Astrocyte (in vitro differentiated cells and primary cell): ENCODE measurements around the gene RAD51B. TPM values are rescaled to one million over a fixed set of nuclear protein-coding genes. Genes with fewer than 3 reads are reported as not detected.

Experiments
- DNase-seq: peaks from one replicate; pipeline ENCODE4 v3.0.0-alpha.2; 2010; ENCODE audit warnings: low read depth
- FAIRE-seq: peaks from 2 replicates; lab custom pipeline; 2011; peaks lifted over from hg19 to GRCh38; lab: Jason Lieb, UNC
- H2AFZ ChIP-seq: 2 replicates; pipeline ENCODE4 v1.6.0; 2012; ENCODE audit warnings: low read depth, low read length, inconsistent platforms
- H3K27ac ChIP-seq: 2 replicates; pipeline ENCODE4 v1.5.1; 2011; ENCODE audit warnings: low read depth, low read length, inconsistent platforms
- H3K27me3 ChIP-seq: 2 replicates; pipeline ENCODE4 v1.6.0; 2011; ENCODE audit warnings: low read length, inconsistent platforms; ENCODE audit not compliant: insufficient read depth
- H3K36me3 ChIP-seq: 2 replicates; pipeline ENCODE4 v1.5.1; 2011; ENCODE audit warnings: low read length, inconsistent platforms; ENCODE audit not compliant: insufficient read depth
- H3K4me1 ChIP-seq: 2 replicates; pipeline ENCODE4 v1.5.1; 2011; ENCODE audit warnings: low read length, inconsistent platforms; ENCODE audit not compliant: insufficient read depth
- H3K4me2 ChIP-seq: 2 replicates; pipeline ENCODE4 v1.6.0; 2012; ENCODE audit warnings: low read length, inconsistent platforms
- H3K4me3 ChIP-seq: 2 replicates; pipeline ENCODE4 v1.5.1; 2011; ENCODE audit warnings: low read depth, mild to moderate bottlenecking, low read length, inconsistent platforms; ENCODE audit not compliant: insufficient read depth
- H3K79me2 ChIP-seq: 2 replicates; pipeline ENCODE4 v1.6.0; 2012; ENCODE audit warnings: mild to moderate bottlenecking, low read length, inconsistent platforms; ENCODE audit not compliant: insufficient read depth
- H3K9ac ChIP-seq: 2 replicates; pipeline ENCODE4 v1.6.0; 2012; ENCODE audit warnings: mild to moderate bottlenecking, low read length, inconsistent platforms
- H3K9me3 ChIP-seq: 2 replicates; pipeline ENCODE4 v1.5.1; 2012; ENCODE audit warnings: low read depth, mild to moderate bottlenecking, low read length, inconsistent platforms; ENCODE audit not compliant: insufficient read depth
- H4K20me1 ChIP-seq: 2 replicates; pipeline ENCODE4 v1.6.0; 2012; ENCODE audit warnings: low read length, inconsistent platforms; ENCODE audit not compliant: insufficient read depth
- H3K27ac Mint-ChIP-seq: one replicate; pipeline ENCODE4 v1.8.0; 2021; ENCODE audit warnings: mild to moderate bottlenecking, mixed read lengths; ENCODE audit not compliant: unreplicated experiment
- H3K27me3 Mint-ChIP-seq: one replicate; pipeline ENCODE4 v1.8.0; 2021; ENCODE audit warnings: low read depth, mixed read lengths; ENCODE audit not compliant: unreplicated experiment
- H3K36me3 Mint-ChIP-seq: one replicate; pipeline ENCODE4 v1.8.0; 2021; ENCODE audit warnings: low read depth, mixed read lengths; ENCODE audit not compliant: unreplicated experiment
- H3K4me1 Mint-ChIP-seq: one replicate; pipeline ENCODE4 v1.8.0; 2021; ENCODE audit warnings: low read depth, mixed read lengths; ENCODE audit not compliant: unreplicated experiment
- H3K4me3 Mint-ChIP-seq: one replicate; pipeline ENCODE4 v1.8.0; 2021; ENCODE audit warnings: mild to moderate bottlenecking, moderate library complexity, mixed read lengths; ENCODE audit not compliant: unreplicated experiment
- H3K9me3 Mint-ChIP-seq: one replicate; pipeline ENCODE4 v1.8.0; 2021; ENCODE audit warnings: mild to moderate bottlenecking, mixed read lengths; ENCODE audit not compliant: unreplicated experiment
- CTCF ChIP-seq: IDR thresholded peaks from 2 replicates; pipeline ENCODE4 v1.5.1; 2011; ENCODE audit warnings: low read depth, mild to moderate bottlenecking, inconsistent platforms, low read length, moderate library complexity; ENCODE audit not compliant: insufficient read depth
- EZH2 ChIP-seq: IDR thresholded peaks from 2 replicates; pipeline ENCODE4 v1.6.1; 2012; ENCODE audit warnings: mild to moderate bottlenecking, low read length, inconsistent platforms; ENCODE audit not compliant: insufficient read depth
- total RNA-seq: library from RNA; stranded (reverse); gene quantifications from 2 replicates; pipeline ENCODE4 v1.2.1, GENCODE V29; 2021

RAD51B gene
- total RNA-seq, 1 donor from 2014 or later = 10.8 TPM

GRCh38 chr14:68372368-68372767 lies 552.8 kb downstream of the RAD51B start:
- no peak overlapping the region for H3K27ac Mint-ChIP-seq
- peaks cover 11% of the 10 kb centered on the region for H3K4me1 Mint-ChIP-seq
- no peak for DNase-seq
- no peak overlapping the region for H3K4me3 ChIP-seq
- H3K36me3 ChIP-seq = no peaks in the 10 kb centered on the region
- FAIRE-seq = no peak
- H2AFZ ChIP-seq = no peak overlapping the region
- no peaks in the 10 kb centered on the region for H3K36me3 Mint-ChIP-seq
- H3K4me2 ChIP-seq = no peak overlapping the region
- no peaks in the 10 kb centered on the region for H3K27me3 ChIP-seq
- peaks cover 3% of the 10 kb centered on the region for H3K4me1 ChIP-seq
- no peaks in the 10 kb centered on the region for H3K27me3 Mint-ChIP-seq
- H3K27ac ChIP-seq = no peak overlapping the region
- TF ChIP-seq CTCF = no peak
- TF ChIP-seq EZH2 = no peak
- no peak overlapping the region for H3K9ac ChIP-seq
- no peaks in the 10 kb centered on the region for H3K79me2 ChIP-seq
- H4K20me1 ChIP-seq = no peaks in the 10 kb centered on the region
- H3K4me3 Mint-ChIP-seq = no peak overlapping the region
- no peaks in the 10 kb centered on the region for H3K9me3 ChIP-seq
- no peaks in the 10 kb centered on the region for H3K9me3 Mint-ChIP-seq

GRCh38 chr14:68373124-68373646 lies 553.6 kb downstream of the RAD51B start:
- Mint-ChIP-seq H3K4me3 (no peak overlapping the region), H3K27me3 (no peaks in the 10 kb centered on the region), H3K4me1 (peaks cover 9% of the 10 kb centered on the region), H3K9me3 (no peaks in the 10 kb centered on the region), H3K36me3 (no peaks in the 10 kb centered on the region), H3K27ac (no peak overlapping the region)
- no peaks in the 10 kb centered on the region for H3K27me3 ChIP-seq
- DNase-seq (no peak), FAIRE-seq (no peak)
- H3K79me2 ChIP-seq = no peaks in the 10 kb centered on the region
- no peak overlapping the region for H3K4me2 ChIP-seq
- peaks cover 3% of the 10 kb centered on the region for H3K4me1 ChIP-seq
- no peak overlapping the region for H2AFZ ChIP-seq
- no peak overlapping the region for H3K27ac ChIP-seq
- TF ChIP-seq EZH2 = no peak
- no peak for TF ChIP-seq CTCF
- no peak overlapping the region for H3K9ac ChIP-seq
- no peaks in the 10 kb centered on the region for H4K20me1 ChIP-seq
- H3K9me3 ChIP-seq = no peaks in the 10 kb centered on the region
- H3K4me3 ChIP-seq = no peak overlapping the region
- H3K36me3 ChIP-seq = no peaks in the 10 kb centered on the region

GRCh38 chr14:68373847-68374444 lies 554.4 kb downstream of the RAD51B start:
- no peak for TF ChIP-seq EZH2
- no peak for TF ChIP-seq CTCF
- H2AFZ ChIP-seq = no peak overlapping the region
- Mint-ChIP-seq H3K36me3 (no peaks in the 10 kb centered on the region), H3K4me3 (no peak overlapping the region), H3K27ac (no peak overlapping the region), H3K9me3 (no peaks in the 10 kb centered on the region), H3K4me1 (peaks cover 9% of the 10 kb centered on the region), H3K27me3 (no peaks in the 10 kb centered on the region)
- H3K4me2 ChIP-seq = no peak overlapping the region
- H3K9me3 ChIP-seq = no peaks in the 10 kb centered on the region
- H3K27me3 ChIP-seq = no peaks in the 10 kb centered on the region
- H3K9ac ChIP-seq = no peak overlapping the region
- FAIRE-seq (no peak), DNase-seq (no peak)
- H3K4me1 ChIP-seq = peaks cover 3% of the 10 kb centered on the region
- H3K4me3 ChIP-seq = no peak overlapping the region
- no peaks in the 10 kb centered on the region for H3K79me2 ChIP-seq
- H3K27ac ChIP-seq = no peak overlapping the region
- H3K36me3 ChIP-seq = no peaks in the 10 kb centered on the region
- H4K20me1 ChIP-seq = no peaks in the 10 kb centered on the region
